DND-41 (cell line): ENCODE data around the gene USH1C.

Source experiments
- EZH2 ChIP-seq: IDR thresholded peaks from 3 replicates; pipeline ENCODE4 v1.6.1; 2012; ENCODE audit warnings: borderline replicate concordance, low read depth, mild to moderate bottlenecking, moderate library complexity, low read length, inconsistent platforms; ENCODE audit not compliant: severe bottlenecking
- TF ChIP-seq, protein P1 (sequence below): IDR thresholded peaks from 2 replicates; pipeline ENCODE4 v1.5.1; 2012; ENCODE audit warnings: borderline replicate concordance, low read length, moderate library complexity, mild to moderate bottlenecking; ENCODE audit not compliant: poor library complexity, severe bottlenecking; ENCODE audit errors: extremely low read depth

DNA sequence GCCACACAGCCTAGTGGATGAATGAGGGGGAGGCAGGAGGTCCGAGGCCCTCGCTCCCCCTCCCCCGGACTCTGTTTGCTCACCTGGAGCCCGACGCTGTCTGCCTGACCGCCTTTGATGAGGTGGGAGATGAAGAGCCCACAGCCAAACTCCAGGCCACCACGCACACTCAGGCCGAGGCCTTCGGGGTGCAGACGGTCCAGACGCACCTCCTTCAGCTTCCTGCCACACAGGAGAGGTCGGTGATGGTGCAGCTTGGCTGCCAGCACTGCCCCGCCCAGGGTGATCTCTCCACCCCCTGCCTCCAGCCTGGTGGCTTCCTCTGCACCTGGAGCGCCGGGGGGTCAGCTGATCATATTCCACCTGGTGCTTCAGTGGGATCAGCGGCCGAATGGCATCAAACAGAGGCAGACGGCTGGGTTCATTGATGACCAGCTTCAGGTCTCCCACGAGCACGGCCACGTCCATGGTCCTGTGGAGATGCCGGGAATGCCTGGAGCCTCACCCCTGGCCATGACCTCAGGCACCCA lies 13.1 kb downstream of the USH1C start:
- TF ChIP-seq, protein P1, sequence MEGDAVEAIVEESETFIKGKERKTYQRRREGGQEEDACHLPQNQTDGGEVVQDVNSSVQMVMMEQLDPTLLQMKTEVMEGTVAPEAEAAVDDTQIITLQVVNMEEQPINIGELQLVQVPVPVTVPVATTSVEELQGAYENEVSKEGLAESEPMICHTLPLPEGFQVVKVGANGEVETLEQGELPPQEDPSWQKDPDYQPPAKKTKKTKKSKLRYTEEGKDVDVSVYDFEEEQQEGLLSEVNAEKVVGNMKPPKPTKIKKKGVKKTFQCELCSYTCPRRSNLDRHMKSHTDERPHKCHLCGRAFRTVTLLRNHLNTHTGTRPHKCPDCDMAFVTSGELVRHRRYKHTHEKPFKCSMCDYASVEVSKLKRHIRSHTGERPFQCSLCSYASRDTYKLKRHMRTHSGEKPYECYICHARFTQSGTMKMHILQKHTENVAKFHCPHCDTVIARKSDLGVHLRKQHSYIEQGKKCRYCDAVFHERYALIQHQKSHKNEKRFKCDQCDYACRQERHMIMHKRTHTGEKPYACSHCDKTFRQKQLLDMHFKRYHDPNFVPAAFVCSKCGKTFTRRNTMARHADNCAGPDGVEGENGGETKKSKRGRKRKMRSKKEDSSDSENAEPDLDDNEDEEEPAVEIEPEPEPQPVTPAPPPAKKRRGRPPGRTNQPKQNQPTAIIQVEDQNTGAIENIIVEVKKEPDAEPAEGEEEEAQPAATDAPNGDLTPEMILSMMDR = no peak
- TF ChIP-seq EZH2 = no peak
